Measurements from ENCODE around the gene TAOK2. TPM values are rescaled to one million over a fixed set of nuclear protein-coding genes. Genes with fewer than 3 reads are reported as not detected.

The TAOK2 gene
- total RNA-seq, 4 donors from 2014 or later = 38.4 to 62.1 (median 46.5) TPM

DNA sequence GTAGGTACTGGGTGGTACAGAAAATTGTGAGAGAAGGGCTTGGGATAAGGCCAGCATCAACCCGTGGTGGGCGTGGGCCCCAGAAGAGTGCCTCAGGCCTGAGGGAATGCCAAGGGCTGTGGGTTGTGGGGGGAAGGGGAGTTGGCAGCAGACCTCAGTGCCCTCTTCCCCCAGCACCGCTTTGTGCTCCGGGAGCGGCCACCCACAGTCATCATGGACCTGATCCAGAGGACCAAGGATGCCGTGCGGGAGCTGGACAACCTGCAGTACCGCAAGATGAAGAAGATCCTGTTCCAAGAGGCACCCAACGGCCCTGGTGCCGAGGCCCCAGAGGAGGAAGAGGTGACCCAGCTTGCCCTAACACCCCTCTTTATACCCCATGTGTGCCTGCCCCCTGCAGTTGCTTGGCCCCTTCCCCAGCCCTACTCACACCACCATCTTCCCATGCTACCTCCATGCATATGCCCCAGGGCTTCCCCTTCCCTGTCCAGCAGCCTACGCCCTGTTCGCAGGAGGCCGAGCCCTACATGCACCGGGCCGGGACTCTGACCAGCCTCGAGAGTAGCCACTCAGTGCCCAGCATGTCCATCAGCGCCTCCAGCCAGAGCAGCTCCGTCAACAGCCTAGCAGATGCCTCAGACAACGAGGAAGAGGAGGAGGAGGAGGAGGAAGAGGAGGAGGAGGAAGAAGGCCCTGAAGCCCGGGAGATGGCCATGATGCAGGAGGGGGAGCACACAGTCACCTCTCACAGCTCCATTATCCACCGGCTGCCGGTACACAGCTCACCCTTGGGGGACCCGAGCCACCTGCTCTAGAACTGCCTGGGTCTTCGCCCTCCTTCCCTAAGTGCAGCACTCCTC is 9.1 kb downstream of the TAOK2 start:
- no peak overlapping the region for H3K27ac ChIP-seq
- no peaks in the 10 kb centered on the region for H3K27me3 ChIP-seq
- H3K4me1 ChIP-seq = peaks cover 0 to 9% (median 4%) of the 10 kb centered on the region in 3 donors
- ATAC-seq = no peak
- peaks cover 0 to 100% of the 10 kb centered on the region in 2 donors for H3K36me3 ChIP-seq
- no peaks in the 10 kb centered on the region for H3K9me3 ChIP-seq
- TF ChIP-seq POLR2AphosphoS5 (IDR thresholded peaks at IDR 0.05) = no peak
- TF ChIP-seq EP300 (IDR thresholded peaks at IDR 0.05) = no peak
- TF ChIP-seq, protein P1, sequence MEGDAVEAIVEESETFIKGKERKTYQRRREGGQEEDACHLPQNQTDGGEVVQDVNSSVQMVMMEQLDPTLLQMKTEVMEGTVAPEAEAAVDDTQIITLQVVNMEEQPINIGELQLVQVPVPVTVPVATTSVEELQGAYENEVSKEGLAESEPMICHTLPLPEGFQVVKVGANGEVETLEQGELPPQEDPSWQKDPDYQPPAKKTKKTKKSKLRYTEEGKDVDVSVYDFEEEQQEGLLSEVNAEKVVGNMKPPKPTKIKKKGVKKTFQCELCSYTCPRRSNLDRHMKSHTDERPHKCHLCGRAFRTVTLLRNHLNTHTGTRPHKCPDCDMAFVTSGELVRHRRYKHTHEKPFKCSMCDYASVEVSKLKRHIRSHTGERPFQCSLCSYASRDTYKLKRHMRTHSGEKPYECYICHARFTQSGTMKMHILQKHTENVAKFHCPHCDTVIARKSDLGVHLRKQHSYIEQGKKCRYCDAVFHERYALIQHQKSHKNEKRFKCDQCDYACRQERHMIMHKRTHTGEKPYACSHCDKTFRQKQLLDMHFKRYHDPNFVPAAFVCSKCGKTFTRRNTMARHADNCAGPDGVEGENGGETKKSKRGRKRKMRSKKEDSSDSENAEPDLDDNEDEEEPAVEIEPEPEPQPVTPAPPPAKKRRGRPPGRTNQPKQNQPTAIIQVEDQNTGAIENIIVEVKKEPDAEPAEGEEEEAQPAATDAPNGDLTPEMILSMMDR (IDR thresholded peaks at IDR 0.05) = no peak
- TF ChIP-seq POLR2A (IDR thresholded peaks at IDR 0.05) = no peak
- no peak overlapping the region for H3K4me3 ChIP-seq
- WGBS, 2 donors (ENCODE audit: low coverage in 1 of 2) = 59 to 83% methylated on average over 6 to 8 of the region's 24 CpGs

DNA sequence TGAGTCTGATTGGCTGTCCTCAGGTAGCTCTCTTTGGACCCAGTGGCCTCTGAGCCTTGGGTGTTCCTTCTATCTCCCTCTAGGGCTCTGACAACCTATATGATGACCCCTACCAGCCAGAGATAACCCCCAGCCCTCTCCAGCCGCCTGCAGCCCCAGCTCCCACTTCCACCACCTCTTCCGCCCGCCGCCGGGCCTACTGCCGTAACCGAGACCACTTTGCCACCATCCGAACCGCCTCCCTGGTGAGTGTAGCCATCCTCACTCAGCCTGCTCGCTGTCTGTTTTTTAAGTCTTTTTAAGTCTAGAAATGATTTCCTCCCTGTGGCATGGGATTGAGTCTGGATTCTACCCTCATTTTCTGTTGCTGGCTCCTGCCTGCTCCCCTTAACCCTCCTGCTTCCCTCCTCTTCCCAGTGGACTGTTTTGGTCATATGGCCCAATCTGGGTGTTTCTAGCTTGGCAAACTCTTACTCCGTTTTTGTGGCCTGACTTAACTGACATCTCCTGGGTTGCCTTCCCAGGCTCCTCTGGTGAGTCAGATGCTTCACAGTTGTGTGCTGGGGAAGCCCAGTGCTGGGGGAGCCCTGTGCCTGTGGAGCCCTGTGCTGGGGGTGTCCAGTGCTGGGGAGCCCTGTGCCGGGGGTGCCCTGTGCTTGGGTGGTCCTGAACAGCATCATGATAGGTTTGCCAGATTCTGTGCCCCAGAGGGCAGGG is 9.9 kb downstream of the TAOK2 start:
- no peak overlapping the region for H3K27ac ChIP-seq
- peaks cover 0 to 100% of the 10 kb centered on the region in 2 donors for H3K36me3 ChIP-seq
- no peak for ATAC-seq
- TF ChIP-seq POLR2AphosphoS5 (IDR thresholded peaks at IDR 0.05) (no peak), POLR2A (IDR thresholded peaks at IDR 0.05) (no peak), EP300 (IDR thresholded peaks at IDR 0.05) (no peak)
- TF ChIP-seq, protein P1 (IDR thresholded peaks at IDR 0.05) = no peak
- no peaks in the 10 kb centered on the region for H3K9me3 ChIP-seq
- 79 to 90% methylated on average over 9 to 11 of the region's 12 CpGs for WGBS, 2 donors (ENCODE audit: low coverage in 1 of 2)
- peaks cover 0 to 2% (median 0%) of the 10 kb centered on the region in 3 donors for H3K4me1 ChIP-seq
- no peak overlapping the region for H3K4me3 ChIP-seq
- no peaks in the 10 kb centered on the region for H3K27me3 ChIP-seq

DNA sequence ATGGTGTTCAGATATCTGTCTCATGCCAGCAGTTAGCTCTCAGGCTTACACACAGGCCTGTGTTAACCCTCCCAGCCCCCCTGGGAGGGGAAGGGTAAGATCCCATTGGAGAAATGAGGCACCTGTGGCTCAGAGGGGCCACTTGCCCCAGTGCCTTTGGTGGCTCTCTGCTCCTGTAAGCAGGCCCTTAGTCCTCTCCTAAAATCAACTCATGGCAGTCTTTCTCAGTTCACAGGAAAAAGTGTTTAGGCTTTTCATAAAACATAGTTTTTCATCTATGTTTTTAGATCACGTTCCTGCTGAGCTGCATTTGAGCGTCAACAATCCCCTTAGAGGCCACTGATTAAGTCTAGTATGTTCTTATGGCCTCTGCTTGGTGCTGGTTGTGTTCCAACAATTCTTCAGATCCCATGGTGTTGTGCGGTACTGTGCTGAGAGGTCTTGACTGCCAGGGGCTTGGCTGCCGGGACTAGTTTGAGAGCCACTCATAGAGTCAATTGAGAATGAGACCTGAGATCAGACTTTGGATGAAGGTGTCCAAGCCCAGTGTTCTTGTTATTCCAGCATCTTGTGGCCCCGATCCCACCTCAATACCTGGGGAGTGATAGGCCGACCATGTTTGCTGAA is 10.6 kb downstream of the TAOK2 start:
- H3K27me3 ChIP-seq = no peaks in the 10 kb centered on the region
- no peaks in the 10 kb centered on the region for H3K4me1 ChIP-seq
- WGBS, 2 donors (ENCODE audit: low coverage in 1 of 2) = 65 to 81% methylated on average over 2 to 5 of the region's 6 CpGs
- H3K36me3 ChIP-seq = peaks cover 0 to 100% of the 10 kb centered on the region in 2 donors
- no peak for TF ChIP-seq POLR2AphosphoS5 (IDR thresholded peaks at IDR 0.05)
- no peak for TF ChIP-seq EP300 (IDR thresholded peaks at IDR 0.05)
- no peak for TF ChIP-seq POLR2A (IDR thresholded peaks at IDR 0.05)
- TF ChIP-seq, protein P1 (IDR thresholded peaks at IDR 0.05) = no peak
- no peak overlapping the region for H3K4me3 ChIP-seq
- no peaks in the 10 kb centered on the region for H3K9me3 ChIP-seq
- ATAC-seq = no peak
- no peak overlapping the region for H3K27ac ChIP-seq

DNA sequence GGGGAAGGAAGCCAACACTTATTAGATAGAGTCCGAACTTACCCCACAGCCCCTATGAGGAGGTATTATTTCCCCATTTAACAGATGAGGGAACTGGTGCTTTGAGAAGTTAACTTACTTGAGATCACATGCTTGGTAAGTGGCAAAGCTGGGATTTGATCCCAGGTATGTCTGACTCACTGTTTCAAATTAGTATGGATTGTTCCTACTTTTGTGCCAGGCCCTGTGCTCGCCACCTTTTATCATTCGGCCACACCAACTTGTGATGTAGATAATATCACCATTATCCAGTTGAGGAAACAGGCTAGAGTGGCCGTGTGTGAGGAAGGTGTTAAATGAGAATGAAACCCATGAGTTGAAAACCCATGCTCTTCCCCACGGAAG is 11.1 kb downstream of the TAOK2 start:
- H3K36me3 ChIP-seq = peaks cover 0 to 100% of the 10 kb centered on the region in 2 donors
- WGBS, 2 donors (ENCODE audit: low coverage in 1 of 2) = 80 to 88% methylated on average over 3 to 4 of the region's 5 CpGs
- ATAC-seq = no peak
- H3K27ac ChIP-seq = no peak overlapping the region
- no peaks in the 10 kb centered on the region for H3K4me1 ChIP-seq
- no peaks in the 10 kb centered on the region for H3K27me3 ChIP-seq
- TF ChIP-seq POLR2AphosphoS5 (IDR thresholded peaks at IDR 0.05) (no peak), EP300 (IDR thresholded peaks at IDR 0.05) (no peak), POLR2A (IDR thresholded peaks at IDR 0.05) (no peak)
- TF ChIP-seq, protein P1 (IDR thresholded peaks at IDR 0.05) = no peak
- no peak overlapping the region for H3K4me3 ChIP-seq
- no peaks in the 10 kb centered on the region for H3K9me3 ChIP-seq

All from gastroesophageal sphincter (tissue), 4 donors.